Thyroid gland (tissue), 4 donors: ENCODE measurements around the gene PPFIA4. TPM values are rescaled to one million over a fixed set of nuclear protein-coding genes. Genes with fewer than 3 reads are reported as not detected.

ENCODE experiments used
- DNase-seq, 2 donors: peaks; one replicate each; pipeline ENCODE4 v3.0.0-alpha.2; 2019
- H3K27ac ChIP-seq, 3 donors: fragments of 200-600 bp; sonication (generic); 1 replicate in 2 of 3; 2 replicates in 1 of 3; pipeline ENCODE4 v1.5.1; 2016 to 2019; ENCODE audit warnings: mild to moderate bottlenecking in 1 of 3, moderate library complexity in 1 of 3
- H3K27me3 ChIP-seq: fragments of 200-600 bp; sonication (generic); one replicate; pipeline ENCODE4 v1.5.1; 2019
- H3K36me3 ChIP-seq, 2 donors: fragments of 200-600 bp; sonication (generic); one replicate each; pipeline ENCODE4 v1.5.1; 2016 to 2019
- H3K4me1 ChIP-seq, 2 donors: fragments of 200-600 bp; sonication (generic); one replicate each; pipeline ENCODE4 v1.5.1; 2017 to 2019
- H3K4me3 ChIP-seq, 3 donors: fragments of 200-600 bp; sonication (generic); replicated peaks in 1 of 3; 1 replicate in 2 of 3; 2 replicates in 1 of 3; pipeline ENCODE4 v1.5.1; 2016; ENCODE audit warnings: mild to moderate bottlenecking in 1 of 3
- H3K9me3 ChIP-seq: fragments of 200-600 bp; sonication (generic); one replicate; pipeline ENCODE4 v1.5.1; 2017
- POLR2A ChIP-seq, 2 donors: fragments of 450-650 bp; IDR thresholded peaks; one replicate each; pipeline ENCODE4 v1.6.1; 2017; ENCODE audit warnings: antibody characterized with exemption in 2 of 2, mild to moderate bottlenecking in 2 of 2, moderate library complexity in 1 of 2
- WGBS, 2 donors: methylation state at CpG; one replicate each; pipeline ENCODE4 v1.1.5; 2017; 5-methylcytosine and 5-hydroxymethylcytosine counted together
- intact Hi-C: fragments of 100-400 bp; cut with DNase I; formaldehyde crosslinking; loops from one replicate; pipeline ENCODE4 v1.15.1; 2023
- total RNA-seq, 4 donors: library from RNA; depleted of rRNA; stranded (reverse); fragments of >200 nt; gene quantifications; one replicate each; pipeline ENCODE4 v1.2.3, GENCODE V29; 2016
- TF ChIP-seq, protein P1 (sequence below), 6 experiments: fragments of 200-600 bp in 3 of 6; fragments of 450-650 bp in 3 of 6; sonication (generic) in 3 of 6; IDR thresholded peaks; one replicate each; pipeline ENCODE4 v1.5.1; 2016 to 2019; ENCODE audit warnings: antibody characterized with exemption in 6 of 6, mild to moderate bottlenecking in 2 of 6, inconsistent platforms in 1 of 6, moderate library complexity in 1 of 6

The PPFIA4 gene
- total RNA-seq, 4 donors from 2014 or later, result 0.54 to 3.0 (median 2.1) TPM

DNA sequence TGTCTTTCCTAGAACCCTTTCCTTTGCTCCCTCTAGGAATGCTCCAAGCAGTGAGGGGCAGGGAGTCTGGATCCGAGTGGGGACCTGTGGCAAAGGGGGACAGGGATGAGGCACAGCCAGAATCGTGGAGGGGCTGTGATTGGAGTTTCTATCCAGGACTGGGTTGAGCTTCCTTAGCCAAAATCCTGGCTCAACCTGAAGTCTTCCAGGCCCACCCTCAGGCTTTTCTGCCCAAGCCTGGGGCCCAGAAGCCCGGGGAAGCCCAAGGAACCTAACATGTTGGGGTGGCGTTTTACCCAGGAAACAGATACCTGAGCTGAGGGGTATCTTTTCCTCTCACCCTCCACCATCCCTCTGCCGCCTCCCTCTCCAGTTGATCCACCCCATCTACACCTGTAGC, 54.2 kb downstream of the PPFIA4 start:
- no peaks in the 10 kb centered on the region for H3K9me3 ChIP-seq
- 86 to 90% methylated on average over 5 of the region's 5 CpGs for WGBS, 2 donors
- TF ChIP-seq POLR2A (IDR thresholded peaks at IDR 0.05), result no peak
- TF ChIP-seq, protein P1, sequence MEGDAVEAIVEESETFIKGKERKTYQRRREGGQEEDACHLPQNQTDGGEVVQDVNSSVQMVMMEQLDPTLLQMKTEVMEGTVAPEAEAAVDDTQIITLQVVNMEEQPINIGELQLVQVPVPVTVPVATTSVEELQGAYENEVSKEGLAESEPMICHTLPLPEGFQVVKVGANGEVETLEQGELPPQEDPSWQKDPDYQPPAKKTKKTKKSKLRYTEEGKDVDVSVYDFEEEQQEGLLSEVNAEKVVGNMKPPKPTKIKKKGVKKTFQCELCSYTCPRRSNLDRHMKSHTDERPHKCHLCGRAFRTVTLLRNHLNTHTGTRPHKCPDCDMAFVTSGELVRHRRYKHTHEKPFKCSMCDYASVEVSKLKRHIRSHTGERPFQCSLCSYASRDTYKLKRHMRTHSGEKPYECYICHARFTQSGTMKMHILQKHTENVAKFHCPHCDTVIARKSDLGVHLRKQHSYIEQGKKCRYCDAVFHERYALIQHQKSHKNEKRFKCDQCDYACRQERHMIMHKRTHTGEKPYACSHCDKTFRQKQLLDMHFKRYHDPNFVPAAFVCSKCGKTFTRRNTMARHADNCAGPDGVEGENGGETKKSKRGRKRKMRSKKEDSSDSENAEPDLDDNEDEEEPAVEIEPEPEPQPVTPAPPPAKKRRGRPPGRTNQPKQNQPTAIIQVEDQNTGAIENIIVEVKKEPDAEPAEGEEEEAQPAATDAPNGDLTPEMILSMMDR (IDR thresholded peaks at IDR 0.05), result no peak
- no peak overlapping the region for H3K27ac ChIP-seq
- no peaks in the 10 kb centered on the region for H3K27me3 ChIP-seq
- no peak for DNase-seq
- H3K36me3 ChIP-seq, result no peaks in the 10 kb centered on the region
- no peak overlapping the region for H3K4me3 ChIP-seq
- intact Hi-C loops, result no loop called here
- H3K4me1 ChIP-seq, result peaks cover 3 to 4% of the 10 kb centered on the region in 2 donors

- Histone ChIP-seq H3K9me3 (no peaks in the 10 kb centered on the region), H3K27ac (no peak overlapping the region), H3K36me3 (no peaks in the 10 kb centered on the region), H3K4me1 (no peaks in the 10 kb centered on the region), H3K4me3 (no peak overlapping the region), H3K27me3 (no peaks in the 10 kb centered on the region)
- 53 to 59% methylated on average over 9 of the region's 9 CpGs for WGBS, 2 donors
- TF ChIP-seq, protein P1 (IDR thresholded peaks at IDR 0.05), result no peak
- TF ChIP-seq POLR2A (IDR thresholded peaks at IDR 0.05), result no peak
- intact Hi-C loops, result no loop called here
- no peak for DNase-seq
These were observed 55.4 kb downstream of the PPFIA4 start for GRCh38 chr1:203081465-203082230.

GRCh38 chr1:203082231-203082505, 55.9 kb downstream of the PPFIA4 start:
- H3K27ac ChIP-seq, result no peak overlapping the region
- H3K27me3 ChIP-seq, result no peaks in the 10 kb centered on the region
- no peaks in the 10 kb centered on the region for H3K9me3 ChIP-seq
- no peak overlapping the region for H3K4me3 ChIP-seq
- intact Hi-C loops, result no loop called here
- no peaks in the 10 kb centered on the region for H3K4me1 ChIP-seq
- no peaks in the 10 kb centered on the region for H3K36me3 ChIP-seq
- no peak for DNase-seq
- WGBS, 2 donors, result 59 to 70% methylated on average over 3 of the region's 3 CpGs
- TF ChIP-seq POLR2A (IDR thresholded peaks at IDR 0.05), result no peak
- TF ChIP-seq, protein P1 (IDR thresholded peaks at IDR 0.05), result no peak

GRCh38 chr1:203082571-203083462, 56.5 kb downstream of the PPFIA4 start:
- no peak for DNase-seq
- H3K27me3 ChIP-seq, result no peaks in the 10 kb centered on the region
- no peaks in the 10 kb centered on the region for H3K9me3 ChIP-seq
- H3K27ac ChIP-seq, result no peak overlapping the region
- no peaks in the 10 kb centered on the region for H3K36me3 ChIP-seq
- TF ChIP-seq, protein P1 (IDR thresholded peaks at IDR 0.05), result no peak
- no peak for TF ChIP-seq POLR2A (IDR thresholded peaks at IDR 0.05)
- no peaks in the 10 kb centered on the region for H3K4me1 ChIP-seq
- H3K4me3 ChIP-seq, result no peak overlapping the region
- intact Hi-C loops, result no loop called here
- 55 to 70% methylated on average over 9 to 11 of the region's 11 CpGs for whole genome bisulfite sequencing, 2 donors

DNA sequence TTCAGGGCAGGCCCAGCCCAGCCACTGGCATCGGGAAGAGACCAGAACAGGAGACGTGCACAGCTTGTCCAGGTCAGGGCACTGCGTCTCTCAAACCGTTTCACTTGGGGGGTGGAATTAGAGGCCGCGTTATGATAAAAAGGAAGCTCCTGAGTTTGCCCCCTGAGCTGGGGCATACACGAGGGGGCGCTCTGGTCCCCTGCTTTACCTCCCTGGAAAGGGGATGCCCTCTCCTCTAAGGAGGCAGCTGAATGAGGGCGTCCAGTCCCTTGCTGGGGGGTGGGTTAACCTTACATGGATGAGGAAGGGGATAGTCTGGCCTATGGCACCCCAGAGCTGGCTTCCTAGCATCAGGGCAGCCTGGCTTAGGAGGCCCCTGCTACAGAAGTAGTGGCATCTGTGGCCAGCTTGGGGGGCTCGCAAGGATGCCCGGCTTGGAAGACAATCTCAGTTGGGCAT, 57.2 kb downstream of the PPFIA4 start:
- H3K9me3 ChIP-seq, result no peaks in the 10 kb centered on the region
- DNase-seq, result no peak
- intact Hi-C loops, result no loop called here
- TF ChIP-seq POLR2A (IDR thresholded peaks at IDR 0.05), result no peak
- TF ChIP-seq, protein P1 (IDR thresholded peaks at IDR 0.05), result no peak
- H3K4me1 ChIP-seq, result no peaks in the 10 kb centered on the region
- no peak overlapping the region for H3K27ac ChIP-seq
- H3K27me3 ChIP-seq, result no peaks in the 10 kb centered on the region
- H3K4me3 ChIP-seq, result no peak overlapping the region
- 82 to 85% methylated on average over 10 to 11 of the region's 11 CpGs for WGBS, 2 donors
- H3K36me3 ChIP-seq, result no peaks in the 10 kb centered on the region
